Vagina (tissue), 2 donors: Measurements from ENCODE around the gene KRT7. TPM values are rescaled to one million over a fixed set of nuclear protein-coding genes. Genes with fewer than 3 reads are reported as not detected.

Experiments used
- DNase-seq, 2 donors: peaks; one replicate each; pipeline ENCODE4 v3.0.0-alpha.2; 2017; ENCODE audit errors: extremely low spot score in 2 of 2
- H3K27ac ChIP-seq: fragments of 200-600 bp; sonication (generic); one replicate; pipeline ENCODE4 v1.5.1; 2019
- H3K27me3 ChIP-seq: fragments of 200-600 bp; sonication (generic); one replicate; pipeline ENCODE4 v1.5.1; 2019
- H3K36me3 ChIP-seq, 2 donors: fragments of 200-600 bp; sonication (generic); one replicate each; pipeline ENCODE4 v1.5.1; 2017 to 2019
- H3K4me1 ChIP-seq: fragments of 200-600 bp; sonication (generic); one replicate; pipeline ENCODE4 v1.5.1; 2019
- H3K4me3 ChIP-seq, 2 donors: fragments of 200-600 bp; sonication (generic); 1 replicate in 1 of 2; 2 replicates in 1 of 2; pipeline ENCODE4 v1.5.1; 2016 to 2019
- H3K9me3 ChIP-seq: fragments of 200-600 bp; sonication (generic); one replicate; pipeline ENCODE4 v1.5.1; 2019
- CTCF ChIP-seq, 3 experiments: fragments of 450-650 bp in 2 of 3; fragments of 200-600 bp in 1 of 3; sonication (generic) in 1 of 3; IDR thresholded peaks; one replicate each; pipeline ENCODE4 v1.5.1; 2017 to 2019; ENCODE audit warnings: antibody characterized with exemption in 3 of 3, mild to moderate bottlenecking in 2 of 3, moderate library complexity in 2 of 3
- POLR2A ChIP-seq, 2 donors: fragments of 450-650 bp; IDR thresholded peaks; one replicate each; pipeline ENCODE4 v1.6.1; 2017; ENCODE audit warnings: antibody characterized with exemption in 2 of 2, mild to moderate bottlenecking in 2 of 2, moderate library complexity in 2 of 2
- POLR2AphosphoS5 ChIP-seq, 2 donors: sonication (generic); formaldehyde crosslinking; IDR thresholded peaks; one replicate each; pipeline ENCODE4 v1.9.0; 2017; ENCODE audit warnings: antibody characterized with exemption in 2 of 2, mild to moderate bottlenecking in 2 of 2, low read depth in 1 of 2; ENCODE audit not compliant: insufficient read depth in 1 of 2
- intact Hi-C: fragments of 100-400 bp; cut with DNase I; formaldehyde crosslinking; loops from one replicate; pipeline ENCODE4 v1.15.1; 2023
- total RNA-seq: library from RNA; depleted of rRNA; stranded (reverse); fragments of >200 nt; gene quantifications from one replicate; pipeline ENCODE4 v1.2.3, GENCODE V29; 2016

Gene KRT7
- total RNA-seq, 1 donor from 2014 or later = 7.6 TPM

DNA sequence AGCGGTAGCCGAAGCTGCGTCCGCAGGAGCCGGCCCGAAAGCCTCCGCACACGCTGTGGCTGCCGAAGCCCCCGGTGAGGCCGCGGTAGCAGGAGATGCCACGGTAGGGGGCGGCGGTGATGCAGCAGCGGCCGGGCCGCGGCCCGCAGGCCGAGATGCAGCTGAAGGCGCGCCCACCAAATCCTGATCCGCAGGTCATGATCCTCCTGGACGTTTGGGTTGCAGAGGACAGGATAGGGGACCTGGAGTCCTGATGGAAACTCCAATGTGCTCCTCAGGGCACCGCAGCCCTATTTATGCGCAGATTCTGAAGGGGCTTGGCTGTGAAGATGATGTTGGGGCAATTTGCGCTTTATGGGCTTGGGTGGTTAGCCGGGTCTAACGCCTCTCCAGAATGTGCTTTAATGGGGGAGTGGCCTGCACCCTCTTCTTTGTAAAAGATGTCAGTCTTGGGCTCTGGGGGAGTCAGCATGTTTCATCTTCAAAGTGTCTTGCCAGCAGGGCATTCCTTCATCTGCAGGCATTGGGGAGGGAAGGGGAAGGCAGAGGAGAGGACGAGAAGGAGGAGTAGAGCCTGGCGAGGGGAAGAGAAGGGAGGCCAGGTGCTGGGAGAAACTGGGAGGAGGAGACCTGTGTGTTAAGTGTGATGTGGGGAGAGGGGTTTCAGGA lies 58.4 kb downstream of the KRT7 start, which contains the start of gene KRT81:
TSS of gene KRT81 (minus strand) at position 268 of the 669 bp plus-strand sequence. CDS start at position 199, 69 bp downstream.
- H3K27me3 ChIP-seq = no peaks in the 10 kb centered on the region
- DNase-seq = peak; percentile 42 to 70
- H3K9me3 ChIP-seq = no peaks in the 10 kb centered on the region
- no peak within 1 kb of the TSS for H3K4me3 ChIP-seq
- H3K36me3 ChIP-seq = no peaks in the 10 kb centered on the region
- no peak for TF ChIP-seq CTCF (IDR thresholded peaks at IDR 0.05)
- no peak for TF ChIP-seq POLR2A (IDR thresholded peaks at IDR 0.05)
- no peak for TF ChIP-seq POLR2AphosphoS5 (IDR thresholded peaks at IDR 0.05; ENCODE audit: insufficient read depth in 1 of 2, low read depth in 1 of 2)
- intact Hi-C loops = no loop called here
- no peak within 1 kb of the TSS for H3K27ac ChIP-seq
- H3K4me1 ChIP-seq = no peaks in the 10 kb centered on the region

- TF ChIP-seq POLR2AphosphoS5 (IDR thresholded peaks at IDR 0.05; ENCODE audit: insufficient read depth in 1 of 2, low read depth in 1 of 2) = no peak
- no peak for TF ChIP-seq POLR2A (IDR thresholded peaks at IDR 0.05)
- no peak for TF ChIP-seq CTCF (IDR thresholded peaks at IDR 0.05)
- intact Hi-C loops = no loop called here
- H3K9me3 ChIP-seq = no peaks in the 10 kb centered on the region
- DNase-seq = peak in 1 of 2 donors; percentile 77
- no peak overlapping the region for H3K4me3 ChIP-seq
- H3K27me3 ChIP-seq = no peaks in the 10 kb centered on the region
- H3K27ac ChIP-seq = no peak overlapping the region
- H3K4me1 ChIP-seq = no peaks in the 10 kb centered on the region
- no peaks in the 10 kb centered on the region for H3K36me3 ChIP-seq
Observed at GRCh38 chr12:52293926-52294325, 60.9 kb downstream of the KRT7 start.

GRCh38 chr12:52294803-52295202 lies 61.8 kb downstream of the KRT7 start:
- H3K27me3 ChIP-seq = no peaks in the 10 kb centered on the region
- intact Hi-C loops = no loop called here
- H3K27ac ChIP-seq = no peak overlapping the region
- no peak for TF ChIP-seq CTCF (IDR thresholded peaks at IDR 0.05)
- TF ChIP-seq POLR2AphosphoS5 (IDR thresholded peaks at IDR 0.05; ENCODE audit: insufficient read depth in 1 of 2, low read depth in 1 of 2) = no peak
- TF ChIP-seq POLR2A (IDR thresholded peaks at IDR 0.05) = no peak
- DNase-seq = no peak
- no peaks in the 10 kb centered on the region for H3K36me3 ChIP-seq
- no peaks in the 10 kb centered on the region for H3K4me1 ChIP-seq
- no peaks in the 10 kb centered on the region for H3K9me3 ChIP-seq
- H3K4me3 ChIP-seq = no peak overlapping the region

- Histone ChIP-seq H3K27me3 (no peaks in the 10 kb centered on the region), H3K9me3 (no peaks in the 10 kb centered on the region), H3K4me1 (no peaks in the 10 kb centered on the region), H3K27ac (no peak overlapping the region), H3K4me3 (no peak overlapping the region), H3K36me3 (no peaks in the 10 kb centered on the region)
- DNase-seq = peak in 1 of 2 donors; percentile 16
- intact Hi-C loops = no loop called here
- no peak for TF ChIP-seq CTCF (IDR thresholded peaks at IDR 0.05)
- TF ChIP-seq POLR2A (IDR thresholded peaks at IDR 0.05) = no peak
- no peak for TF ChIP-seq POLR2AphosphoS5 (IDR thresholded peaks at IDR 0.05; ENCODE audit: insufficient read depth in 1 of 2, low read depth in 1 of 2)
Observed at GRCh38 chr12:52295663-52296062, 62.6 kb downstream of the KRT7 start.

DNA sequence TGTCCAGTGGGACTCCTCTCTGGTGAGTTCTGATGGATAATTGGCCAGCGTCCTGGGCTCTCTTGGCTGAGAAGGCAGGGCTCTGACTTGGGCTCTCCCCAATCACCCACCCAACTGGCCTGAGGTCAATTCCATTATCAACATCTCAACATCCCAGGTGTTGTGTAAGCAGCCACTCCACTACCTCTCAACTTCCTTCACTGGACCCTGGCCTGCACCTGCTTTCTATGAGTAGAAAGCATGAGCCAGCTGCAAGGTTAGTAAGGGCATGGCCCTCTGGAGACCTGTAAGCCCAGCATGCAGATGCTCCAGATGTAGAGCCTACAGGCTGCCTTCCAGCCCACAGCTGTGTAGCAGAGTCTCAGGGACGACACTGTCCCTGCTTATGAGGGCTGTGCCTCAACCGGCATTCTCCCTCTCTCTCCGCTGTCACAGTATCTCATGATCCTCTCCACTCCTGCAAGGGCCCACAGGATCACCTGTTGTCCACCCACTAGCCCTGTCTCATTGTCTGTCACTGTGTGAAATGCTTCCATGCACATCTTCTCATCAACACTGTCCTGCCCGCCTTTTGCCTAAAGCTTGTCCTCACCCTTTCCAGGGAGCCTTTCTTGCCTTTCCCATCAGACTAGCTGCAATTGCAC lies 63.7 kb downstream of the KRT7 start:
- H3K4me3 ChIP-seq = no peak overlapping the region
- H3K36me3 ChIP-seq = no peaks in the 10 kb centered on the region
- H3K4me1 ChIP-seq = no peaks in the 10 kb centered on the region
- no peaks in the 10 kb centered on the region for H3K9me3 ChIP-seq
- no peak for DNase-seq
- H3K27ac ChIP-seq = no peak overlapping the region
- intact Hi-C loops = no loop called here
- TF ChIP-seq POLR2AphosphoS5 (IDR thresholded peaks at IDR 0.05; ENCODE audit: insufficient read depth in 1 of 2, low read depth in 1 of 2) (no peak), POLR2A (IDR thresholded peaks at IDR 0.05) (no peak), CTCF (IDR thresholded peaks at IDR 0.05) (no peak)
- no peaks in the 10 kb centered on the region for H3K27me3 ChIP-seq
